HFFc6 (cell line): ENCODE results near the gene ALOXE3. TPM values are rescaled to one million over a fixed set of nuclear protein-coding genes. Genes with fewer than 3 reads are reported as not detected.

Experiments
- DNase-seq: peaks from one replicate; pipeline ENCODE4 v3.0.0-alpha.2; 2018
- H3K27ac Mint-ChIP-seq: 2 replicates; pipeline ENCODE4 v1.8.0; 2020; ENCODE audit warnings: mild to moderate bottlenecking, mixed read lengths
- H3K27me3 Mint-ChIP-seq: 2 replicates; pipeline ENCODE4 v1.8.0; 2021; ENCODE audit warnings: mild to moderate bottlenecking, moderate library complexity, mixed read lengths; ENCODE audit not compliant: insufficient read depth
- H3K36me3 Mint-ChIP-seq: 2 replicates; pipeline ENCODE4 v1.8.0; 2021; ENCODE audit warnings: low read depth, mixed read lengths
- H3K4me1 Mint-ChIP-seq: 2 replicates; pipeline ENCODE4 v1.8.0; 2020; ENCODE audit warnings: low read depth, mixed read lengths
- H3K4me3 Mint-ChIP-seq: 2 replicates; pipeline ENCODE4 v1.8.0; 2020; ENCODE audit warnings: mild to moderate bottlenecking, moderate library complexity, mixed read lengths
- H3K9me3 Mint-ChIP-seq: 2 replicates; pipeline ENCODE4 v1.8.0; 2020; ENCODE audit warnings: mild to moderate bottlenecking, mixed read lengths
- CTCF ChIP-seq: fragments of 200-600 bp; sonication (generic); IDR thresholded peaks from 2 replicates; pipeline ENCODE4 v1.5.0; 2021; ENCODE audit warnings: antibody characterized with exemption, mild to moderate bottlenecking
- long read RNA-seq: library from polyadenylated mRNA; unstranded; transcript quantifications from one replicate; pipeline ENCODE4 v2.0.0, GENCODE V29; 2019
- total RNA-seq, 6 experiments: library from RNA; stranded (reverse); fragmentation: NEBNext Ultra II Directional; extraction: Animal tissue kit (Norgen Biotek cat#: 25700); gene quantifications; 2 replicates in 1 of 6; 3 replicates in 5 of 6; pipeline ENCODE4 v1.2.3, GENCODE V29; 2021

Gene ALOXE3
- total RNA-seq = under 1 TPM; 0.14 to 0.30 (median 0.21) TPM
- long read RNA-seq = 0 reads

GRCh38 chr17:8117980-8118768 lies at the start of gene ALOXE3:
ALOXE3 (minus strand) TSS chr17:8118514; CDS start chr17:8117990, 524 bp downstream.
- Mint-ChIP-seq H3K9me3 (peaks cover 7% of the 10 kb centered on the region; the same call in 1 of the 2 replicates), H3K27me3 (peaks cover 31% of the 10 kb centered on the region), H3K27ac (peak within 1 kb of the TSS; percentile 91), H3K36me3 (no peaks in the 10 kb centered on the region), H3K4me1 (peaks cover 41% of the 10 kb centered on the region), H3K4me3 (peak within 1 kb of the TSS; percentile 88)
- peak; percentile 77 for DNase-seq
- TF ChIP-seq CTCF = no peak

GRCh38 chr17:8167526-8167925 lies 49.2 kb upstream of the ALOXE3 start:
- no peak overlapping the region for H3K4me3 Mint-ChIP-seq

GRCh38 chr17:8166731-8167130 lies 48.4 kb upstream of the ALOXE3 start:
- Mint-ChIP-seq H3K36me3 (peaks cover 1% of the 10 kb centered on the region), H3K4me3 (no peak overlapping the region), H3K9me3 (no peaks in the 10 kb centered on the region), H3K27me3 (peaks cover 7% of the 10 kb centered on the region), H3K27ac (peak overlapping the region; percentile 63; the same call in 1 of the 2 replicates), H3K4me1 (peaks cover 23% of the 10 kb centered on the region)
- no peak for DNase-seq
- no peak for TF ChIP-seq CTCF

More at GRCh38 chr17:8167526-8167925, 49.2 kb upstream of the ALOXE3 start:
- no peaks in the 10 kb centered on the region for H3K36me3 Mint-ChIP-seq
- TF ChIP-seq CTCF = no peak
- H3K27me3 Mint-ChIP-seq = peaks cover 7% of the 10 kb centered on the region
- DNase-seq = no peak
- no peak overlapping the region for H3K27ac Mint-ChIP-seq
- no peaks in the 10 kb centered on the region for H3K9me3 Mint-ChIP-seq
- peaks cover 27% of the 10 kb centered on the region for H3K4me1 Mint-ChIP-seq

GRCh38 chr17:8164815-8165131 lies 46.5 kb upstream of the ALOXE3 start:
- TF ChIP-seq CTCF = no peak
- peaks cover 38% of the 10 kb centered on the region for H3K4me1 Mint-ChIP-seq
- peak overlapping the region; percentile 47; the same call in 1 of the 2 replicates for H3K4me3 Mint-ChIP-seq
- peaks cover 9% of the 10 kb centered on the region for H3K36me3 Mint-ChIP-seq
- H3K9me3 Mint-ChIP-seq = no peaks in the 10 kb centered on the region
- peak overlapping the region; percentile 97 for H3K27ac Mint-ChIP-seq
- peaks cover 4% of the 10 kb centered on the region for H3K27me3 Mint-ChIP-seq
- DNase-seq = no peak

GRCh38 chr17:8163978-8164814 lies 45.9 kb upstream of the ALOXE3 start:
- TF ChIP-seq CTCF = no peak
- H3K27me3 Mint-ChIP-seq = peaks cover 4% of the 10 kb centered on the region
- peak; percentile 43 for DNase-seq
- peaks cover 39% of the 10 kb centered on the region for H3K4me1 Mint-ChIP-seq
- H3K36me3 Mint-ChIP-seq = peaks cover 9% of the 10 kb centered on the region
- peak overlapping the region; percentile 97 for H3K27ac Mint-ChIP-seq
- H3K4me3 Mint-ChIP-seq = peak overlapping the region; percentile 71
- no peaks in the 10 kb centered on the region for H3K9me3 Mint-ChIP-seq
